Measurements from ENCODE around the gene TYW3.

DNA sequence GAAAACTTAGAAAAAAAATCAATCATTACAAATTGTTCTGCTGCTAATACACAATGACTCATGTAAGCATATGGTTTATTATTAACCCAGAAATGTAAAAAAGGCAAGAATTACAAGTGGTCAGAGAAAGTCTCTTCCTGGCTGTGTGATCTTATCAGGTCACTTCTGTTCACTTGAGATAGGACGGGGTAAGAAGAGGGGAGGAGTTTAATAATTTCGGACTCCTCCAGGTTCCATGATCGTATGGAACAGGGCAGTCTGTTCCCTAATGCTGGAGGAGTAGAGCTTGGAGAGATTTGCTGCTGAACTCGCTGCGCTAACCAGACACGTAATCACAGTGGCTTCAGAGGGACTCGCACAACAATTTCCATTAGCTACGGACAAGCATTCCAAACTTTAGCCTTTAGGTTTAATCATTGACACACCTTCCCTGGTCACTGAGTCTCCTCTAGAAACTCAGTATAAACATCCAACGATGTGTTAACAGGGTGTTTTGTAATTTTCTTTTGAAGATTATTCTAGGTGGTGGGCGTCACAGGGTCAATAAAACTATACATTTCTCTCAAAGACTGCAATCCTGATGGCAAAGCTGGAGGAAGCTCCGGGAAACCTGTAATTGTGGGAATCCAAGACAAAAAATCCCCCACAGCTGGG is 1.4 kb upstream of the TYW3 start:
- TF ChIP-seq EP300 (IDR thresholded peaks at IDR 0.05) (no peak), POLR2A (IDR thresholded peaks at IDR 0.05) (no peak)
- TF ChIP-seq, protein P1, sequence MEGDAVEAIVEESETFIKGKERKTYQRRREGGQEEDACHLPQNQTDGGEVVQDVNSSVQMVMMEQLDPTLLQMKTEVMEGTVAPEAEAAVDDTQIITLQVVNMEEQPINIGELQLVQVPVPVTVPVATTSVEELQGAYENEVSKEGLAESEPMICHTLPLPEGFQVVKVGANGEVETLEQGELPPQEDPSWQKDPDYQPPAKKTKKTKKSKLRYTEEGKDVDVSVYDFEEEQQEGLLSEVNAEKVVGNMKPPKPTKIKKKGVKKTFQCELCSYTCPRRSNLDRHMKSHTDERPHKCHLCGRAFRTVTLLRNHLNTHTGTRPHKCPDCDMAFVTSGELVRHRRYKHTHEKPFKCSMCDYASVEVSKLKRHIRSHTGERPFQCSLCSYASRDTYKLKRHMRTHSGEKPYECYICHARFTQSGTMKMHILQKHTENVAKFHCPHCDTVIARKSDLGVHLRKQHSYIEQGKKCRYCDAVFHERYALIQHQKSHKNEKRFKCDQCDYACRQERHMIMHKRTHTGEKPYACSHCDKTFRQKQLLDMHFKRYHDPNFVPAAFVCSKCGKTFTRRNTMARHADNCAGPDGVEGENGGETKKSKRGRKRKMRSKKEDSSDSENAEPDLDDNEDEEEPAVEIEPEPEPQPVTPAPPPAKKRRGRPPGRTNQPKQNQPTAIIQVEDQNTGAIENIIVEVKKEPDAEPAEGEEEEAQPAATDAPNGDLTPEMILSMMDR (IDR thresholded peaks at IDR 0.05) = no peak

Measured in ovary (tissue), 3 donors.